Ammon's horn (tissue), 1 donor: ENCODE data around the gene LYPD6B.

Experiments
- DNase-seq: peaks from one replicate; pipeline ENCODE4 v3.0.0-alpha.2; 2016; ENCODE audit warnings: low spot score

The LYPD6B gene

DNA sequence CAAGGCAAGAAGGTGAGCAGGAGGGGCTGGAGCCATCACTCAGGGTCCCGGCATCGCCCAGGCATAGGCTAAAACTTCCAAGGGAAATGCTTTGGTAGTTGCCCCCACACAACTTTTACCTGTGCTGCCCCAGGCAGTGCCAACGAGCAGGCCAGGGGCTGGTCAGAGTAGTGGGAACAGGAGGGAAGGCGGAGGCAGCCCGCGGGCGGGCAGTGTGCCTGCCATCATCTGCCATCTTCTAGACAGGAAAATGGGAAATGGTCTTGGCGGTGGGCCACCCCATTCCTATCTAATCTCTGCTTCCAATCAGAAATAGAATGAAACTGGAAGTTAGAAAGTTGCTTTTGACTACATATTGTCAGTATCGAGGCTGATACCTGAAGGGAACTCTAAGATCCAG, 26.0 kb upstream of the LYPD6B start:
- no peak for DNase-seq

DNA sequence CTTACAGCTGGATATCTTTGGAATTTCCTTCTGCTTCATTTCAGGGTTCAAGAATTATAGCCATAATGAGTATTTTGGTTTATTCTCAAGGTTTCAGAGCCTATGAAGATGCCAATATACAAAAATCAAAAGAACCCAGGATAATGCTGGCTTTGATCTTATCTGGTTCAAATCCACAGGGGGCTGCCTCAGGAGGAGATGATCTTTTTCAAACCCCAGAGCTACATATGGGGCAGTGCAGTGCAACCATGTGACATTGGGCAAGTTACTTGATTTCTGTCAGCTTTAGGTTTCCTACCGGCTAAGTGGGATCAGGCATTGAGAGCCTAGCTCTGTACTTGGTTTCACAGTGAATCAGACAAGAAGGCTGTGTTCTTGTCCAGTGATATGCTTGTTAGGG, 23.0 kb upstream of the LYPD6B start:
- DNase-seq, result no peak

DNA sequence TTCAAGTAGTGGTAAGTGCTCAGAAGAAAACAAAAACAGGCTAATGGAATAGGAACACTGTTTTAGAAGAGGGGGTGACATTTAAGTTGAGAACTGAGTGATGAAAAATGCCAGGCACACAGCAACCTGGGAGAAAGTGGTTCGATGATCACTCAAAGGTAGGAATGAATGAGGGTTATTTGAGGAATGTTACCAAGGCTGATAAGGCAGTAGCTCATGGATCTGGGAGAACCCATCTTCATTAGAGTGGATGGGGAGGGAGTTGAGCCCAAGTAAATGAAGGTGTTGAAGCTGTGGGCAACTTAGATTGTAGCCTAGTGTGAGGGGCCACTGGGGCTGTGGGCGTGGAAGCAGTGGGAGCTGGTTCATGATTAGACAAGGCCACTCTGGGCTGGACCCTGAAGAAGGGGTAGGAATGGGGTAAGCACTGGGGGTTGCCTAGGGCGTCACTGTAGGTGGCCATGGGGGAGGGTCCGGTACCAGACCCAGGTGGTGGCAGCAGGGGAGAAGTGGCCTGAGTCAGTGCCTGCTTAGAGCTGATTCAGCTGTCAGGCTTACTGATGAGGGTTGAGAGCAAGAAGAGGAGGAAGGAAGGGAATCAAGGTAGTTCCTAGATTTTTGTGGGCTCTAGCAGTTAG, 22.5 kb upstream of the LYPD6B start:
- DNase-seq, result no peak

DNA sequence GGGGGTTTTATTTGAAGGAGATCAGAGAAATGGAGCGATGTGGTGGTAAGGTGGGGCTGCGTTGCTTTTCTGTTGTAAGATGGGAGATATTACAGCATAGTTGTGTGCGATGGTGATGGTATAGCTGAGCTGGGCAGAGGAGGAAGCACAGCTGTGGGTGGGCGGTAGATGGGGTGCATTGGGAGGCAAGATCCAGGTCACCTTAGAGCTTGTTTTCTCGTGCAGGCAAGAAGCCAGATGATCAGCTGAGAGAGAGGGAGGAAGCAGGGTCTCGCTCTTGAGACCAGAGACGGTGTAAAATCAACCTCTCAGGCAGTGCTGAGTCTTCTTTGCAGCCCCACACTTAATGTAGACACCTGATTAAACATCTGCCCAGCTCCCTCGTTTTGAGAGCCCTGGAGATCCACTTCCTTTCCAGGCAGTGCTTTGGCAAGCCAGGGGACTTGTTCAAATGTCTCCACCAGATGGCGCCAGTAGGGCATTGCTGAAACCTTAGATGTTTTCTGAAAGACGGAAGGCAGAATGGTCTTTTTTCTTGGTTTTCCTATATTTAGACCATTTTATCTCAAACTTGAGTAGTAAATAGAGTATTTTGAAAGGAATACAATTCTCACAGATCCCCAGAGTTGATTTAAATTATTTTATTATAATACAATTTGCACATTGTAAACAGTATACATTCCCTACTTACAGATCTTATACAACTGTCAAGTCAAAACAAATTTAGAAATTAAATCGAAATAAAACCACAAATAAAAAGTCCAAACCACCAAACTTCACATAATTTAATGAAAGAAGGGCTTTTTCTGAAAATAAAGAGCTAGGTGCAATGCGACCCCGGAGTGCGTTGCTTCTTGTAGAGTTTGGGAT, 21.1 kb upstream of the LYPD6B start:
- DNase-seq, result peak; percentile 89

DNA sequence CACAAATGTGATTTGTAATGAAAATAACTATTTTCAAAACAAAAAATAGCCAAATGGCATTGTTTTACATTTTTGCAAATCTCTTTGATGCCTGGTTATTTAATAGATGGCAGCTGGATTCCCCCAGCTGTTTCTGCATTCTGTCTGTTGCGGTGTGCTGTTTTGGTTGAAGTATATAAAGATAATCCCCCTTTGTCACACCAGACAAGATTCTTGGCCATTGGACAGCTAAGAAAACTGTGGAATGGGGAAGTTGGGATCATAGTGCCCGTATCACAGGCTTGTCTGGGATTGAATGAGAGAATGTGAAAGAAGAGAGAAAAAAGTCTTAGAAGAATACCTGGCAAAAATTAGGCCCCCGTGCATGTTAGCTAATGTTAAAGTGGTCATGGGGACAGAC, 19.5 kb upstream of the LYPD6B start:
- no peak for DNase-seq

DNA sequence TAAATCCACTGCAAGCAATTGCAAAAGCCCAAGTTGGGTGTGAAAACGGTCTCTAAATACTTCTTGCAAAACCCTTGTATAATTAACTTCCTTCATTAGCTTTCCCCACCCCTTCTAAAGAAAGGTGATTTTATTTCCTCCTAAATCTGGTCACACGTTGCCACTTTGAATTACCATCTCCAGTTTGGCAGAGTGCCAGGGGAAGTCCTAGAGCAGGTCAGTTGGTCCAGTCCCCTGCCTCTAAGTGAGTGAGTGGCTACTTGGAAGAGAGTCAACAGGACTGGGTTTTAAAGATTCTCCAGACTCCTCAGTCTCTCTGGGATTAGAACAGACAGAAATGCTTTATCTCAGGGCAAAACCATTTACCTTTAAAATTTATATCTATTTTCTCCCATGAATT, 18.7 kb upstream of the LYPD6B start:
- DNase-seq, result no peak

DNA sequence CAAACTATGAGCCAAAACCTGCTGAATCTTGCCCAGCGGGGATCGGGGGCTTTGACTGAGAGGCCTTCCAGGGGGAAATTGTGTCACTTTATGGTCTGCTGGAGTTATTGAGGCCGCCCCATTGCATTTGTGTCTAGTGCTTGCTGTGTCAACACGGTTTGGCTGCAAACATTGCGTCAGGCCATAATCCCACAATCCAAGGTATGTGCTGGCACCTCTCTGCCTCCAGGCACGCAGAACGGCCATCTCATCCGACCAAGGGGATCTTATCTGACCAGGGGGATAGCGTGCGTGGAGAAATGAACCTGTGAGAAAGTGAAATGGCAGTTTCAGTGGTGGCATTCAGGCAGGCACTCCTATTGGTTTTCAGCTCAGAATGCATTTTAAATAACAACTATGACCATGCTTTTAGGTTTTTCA, 18.1 kb upstream of the LYPD6B start:
- DNase-seq, result no peak

DNA sequence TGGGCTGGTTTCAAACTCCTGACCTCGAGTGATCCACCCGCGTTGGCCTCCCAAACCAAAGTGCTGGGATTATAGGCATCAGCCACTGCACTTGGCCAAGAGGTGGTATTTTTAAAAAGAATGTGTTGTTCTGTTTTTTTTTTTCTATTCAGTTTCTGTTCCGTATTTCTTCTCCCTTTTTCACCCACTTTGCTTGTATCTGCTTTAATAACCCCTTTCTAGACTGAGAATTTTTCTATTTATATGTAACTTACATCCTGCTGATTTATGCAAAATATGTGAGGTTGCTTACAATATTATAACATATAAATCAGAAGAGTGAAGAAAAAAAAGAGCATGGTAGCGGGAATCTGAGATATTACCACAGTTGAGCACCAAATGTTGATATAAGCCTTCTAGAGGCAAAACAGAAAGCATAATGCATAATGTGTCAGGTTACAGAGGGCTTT, 17.2 kb upstream of the LYPD6B start:
- no peak for DNase-seq

DNA sequence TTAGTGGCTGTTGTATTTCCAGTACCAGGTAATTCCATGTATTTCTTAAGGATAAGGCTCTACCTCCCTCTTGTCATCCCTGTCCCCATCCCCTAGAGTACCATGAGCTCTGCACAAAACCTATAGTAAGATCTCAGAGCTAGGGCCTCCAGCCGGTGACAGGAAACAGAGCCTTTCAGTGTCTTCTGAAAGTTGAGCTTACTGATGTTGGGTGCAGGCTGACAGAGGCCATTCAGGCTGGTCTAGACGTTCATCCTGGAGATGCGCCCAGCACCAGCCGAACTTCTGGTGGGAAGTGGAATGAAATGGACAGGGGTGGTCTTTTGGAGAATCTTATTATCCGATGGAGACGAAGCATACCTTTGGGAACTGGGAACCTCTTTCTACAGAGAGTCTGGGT, 16.7 kb upstream of the LYPD6B start:
- no peak for DNase-seq

DNA sequence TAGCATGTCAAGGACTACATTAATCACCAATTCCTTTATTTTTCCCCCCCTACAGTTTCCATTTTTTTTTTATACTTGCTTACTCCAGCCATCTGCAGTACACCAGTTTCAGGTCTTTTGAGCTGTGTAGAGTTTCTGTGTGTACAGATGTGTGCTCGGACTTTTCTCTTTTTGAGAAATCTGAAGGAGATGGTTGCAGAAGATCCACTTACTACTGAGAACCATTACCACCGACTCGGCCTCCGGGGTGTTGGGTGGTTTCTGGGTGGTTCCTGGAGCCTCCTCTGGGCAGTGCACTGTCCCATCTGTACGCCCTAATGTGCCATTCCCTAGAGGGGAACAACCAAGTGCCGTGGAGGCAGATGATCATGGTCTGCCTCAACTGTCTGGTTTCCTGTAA, 15.4 kb upstream of the LYPD6B start:
- no peak for DNase-seq

DNA sequence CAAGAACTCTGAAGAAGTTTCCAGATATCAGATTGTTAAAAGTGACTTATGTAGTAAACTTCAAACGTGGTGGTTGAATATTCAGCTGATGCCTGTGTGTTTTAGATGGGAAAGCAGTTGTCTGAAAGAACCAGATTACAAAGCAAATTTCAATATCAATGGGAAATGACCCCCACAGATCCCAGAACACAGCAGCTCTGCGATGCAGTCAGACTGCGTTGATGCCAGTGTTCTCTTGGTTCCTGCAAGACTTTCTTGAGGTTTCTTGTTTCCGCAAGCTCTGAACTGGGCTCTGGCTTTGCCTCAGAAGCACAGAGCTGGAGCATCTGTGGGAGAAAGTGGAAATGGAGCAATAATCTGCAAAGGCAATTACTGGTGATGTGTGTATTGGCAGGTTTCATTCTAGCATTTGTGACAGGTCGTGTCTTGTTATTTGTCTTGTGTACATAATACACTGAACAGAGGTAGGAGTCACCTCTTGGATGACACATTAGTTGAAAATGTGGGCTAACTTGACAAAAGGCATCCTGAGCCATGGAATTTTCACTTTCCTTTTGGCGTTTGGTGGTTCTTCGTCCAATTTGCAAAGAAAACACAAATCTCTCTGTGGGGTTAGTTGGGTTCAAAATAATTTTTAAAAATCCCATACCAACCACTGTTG, 10.8 kb upstream of the LYPD6B start:
- no peak for DNase-seq

DNA sequence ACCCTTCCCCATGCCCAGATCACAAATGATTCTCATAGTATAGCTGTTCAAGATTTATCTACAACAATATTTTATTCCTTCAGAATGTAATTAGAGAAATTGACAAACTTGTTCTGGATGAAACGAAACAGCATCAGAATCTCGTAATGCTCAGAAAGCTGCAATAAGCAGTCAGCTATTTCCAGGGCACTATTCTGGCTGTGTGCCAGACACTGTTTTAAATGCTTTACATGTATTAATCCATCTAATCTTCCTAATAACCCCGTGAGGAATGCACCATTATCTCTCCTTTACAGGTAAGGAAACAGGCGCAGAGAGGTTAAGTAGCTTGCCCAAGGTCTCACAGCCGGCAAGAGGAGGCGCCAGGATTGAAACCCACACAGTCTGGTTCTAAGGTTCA, 10.1 kb upstream of the LYPD6B start:
- DNase-seq, result no peak

DNA sequence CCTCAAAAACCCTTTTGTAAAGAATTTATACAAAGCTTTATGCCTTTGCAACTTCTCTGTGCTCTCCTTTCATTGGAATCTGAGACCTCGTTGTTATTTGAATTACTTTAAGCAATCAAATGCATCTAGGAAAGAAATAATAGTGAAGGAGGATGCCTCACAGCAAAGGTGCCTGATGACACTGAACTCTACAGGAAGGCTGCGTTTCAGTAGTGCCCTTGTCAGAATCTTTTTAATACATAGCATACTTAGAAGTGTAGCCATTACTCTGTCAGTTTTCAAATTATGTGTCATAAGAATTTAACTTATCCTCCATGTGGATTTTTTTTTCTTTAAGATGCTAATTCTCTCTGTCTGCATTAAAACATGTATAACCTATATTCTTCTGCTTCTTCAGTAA, 9.6 kb upstream of the LYPD6B start:
- no peak for DNase-seq

DNA sequence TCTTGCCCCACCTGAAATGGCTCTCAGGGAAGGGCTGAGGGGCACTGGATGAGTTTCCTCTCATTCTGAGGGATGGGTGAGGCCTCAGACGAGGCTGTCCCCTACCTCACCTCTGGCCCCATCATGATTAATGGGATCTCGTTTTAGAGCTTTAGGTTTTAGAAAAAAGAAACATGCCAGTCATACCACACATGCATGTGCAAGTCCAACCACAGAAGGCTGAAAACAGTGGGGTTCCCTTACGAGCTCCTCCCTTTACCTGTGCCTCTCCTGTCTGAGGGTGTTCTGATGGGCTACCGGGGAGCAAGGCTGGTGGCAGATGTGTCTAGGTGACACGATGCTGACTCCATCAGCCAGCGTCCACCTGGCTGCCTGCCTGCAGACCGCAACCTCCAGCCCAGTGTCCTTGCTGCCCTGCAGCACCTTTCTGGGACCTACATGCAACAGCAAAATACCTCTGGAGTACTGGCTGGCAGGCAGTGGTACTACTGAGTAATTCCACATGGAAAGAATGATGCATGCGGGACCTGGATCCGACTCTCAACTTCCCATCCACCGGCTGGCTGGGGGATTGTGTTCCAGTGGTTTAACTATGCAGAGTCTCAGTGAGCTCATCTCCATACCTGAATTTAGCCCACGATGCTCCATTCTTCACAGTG, 9.1 kb upstream of the LYPD6B start:
- DNase-seq, result no peak

DNA sequence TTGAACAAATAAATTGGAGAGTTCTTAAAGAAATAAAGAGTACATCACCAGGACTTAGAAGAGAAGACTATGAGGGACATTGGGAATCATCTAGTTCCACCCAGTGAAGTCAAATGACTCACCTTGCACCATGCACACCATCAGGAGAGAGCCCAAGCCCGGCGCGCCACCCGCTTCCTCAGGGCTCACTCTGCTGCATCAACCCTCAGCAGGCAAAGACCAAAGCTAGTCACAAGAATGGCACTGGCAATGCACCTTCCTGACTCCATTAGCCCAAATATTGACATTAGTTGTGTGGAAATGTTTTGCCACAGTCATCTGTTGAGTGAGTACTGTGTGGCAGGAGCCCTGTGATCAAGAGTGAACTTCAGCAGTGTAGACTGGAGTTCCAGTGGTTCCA, 7.1 kb upstream of the LYPD6B start:
- no peak for DNase-seq

DNA sequence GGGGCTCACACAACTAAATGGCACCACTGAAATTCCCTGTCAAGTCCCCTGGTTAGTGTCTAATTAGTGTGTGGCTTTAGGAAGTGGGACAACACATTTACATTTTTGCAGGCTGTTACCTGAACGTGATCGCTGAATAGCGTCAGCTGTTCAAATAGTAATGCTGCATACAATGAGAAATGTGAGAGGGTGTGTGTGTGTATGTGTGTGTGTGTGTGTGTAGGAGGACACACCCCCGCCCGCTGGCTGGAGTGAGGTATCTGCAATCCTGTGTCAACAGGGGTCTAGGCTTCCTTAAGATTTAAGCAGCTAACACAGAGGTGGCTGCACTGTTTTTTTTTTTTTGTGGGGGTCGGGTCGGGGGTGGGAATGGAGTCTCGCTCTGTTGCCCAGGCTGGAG, 4.8 kb upstream of the LYPD6B start:
- DNase-seq, result no peak

DNA sequence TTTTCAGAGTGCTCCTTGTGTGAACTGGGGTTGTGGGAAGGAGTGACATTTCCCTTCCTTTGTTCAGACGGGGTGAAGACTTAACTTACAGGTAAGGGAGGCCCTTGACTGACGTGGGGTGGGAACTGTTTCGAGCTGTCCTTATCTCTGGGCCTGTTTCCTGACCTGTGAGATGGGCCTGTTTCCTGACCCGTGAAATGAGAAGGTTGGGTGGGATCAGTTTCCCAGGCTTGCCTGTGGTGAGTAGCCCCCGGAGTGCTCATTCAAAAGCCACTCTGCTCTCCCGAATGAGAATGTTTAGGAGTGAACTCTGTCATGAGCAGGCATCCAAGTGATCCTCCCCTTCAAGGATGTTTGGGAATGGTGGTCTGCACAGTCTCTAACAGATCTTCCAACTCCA, 4.1 kb upstream of the LYPD6B start:
- no peak for DNase-seq

DNA sequence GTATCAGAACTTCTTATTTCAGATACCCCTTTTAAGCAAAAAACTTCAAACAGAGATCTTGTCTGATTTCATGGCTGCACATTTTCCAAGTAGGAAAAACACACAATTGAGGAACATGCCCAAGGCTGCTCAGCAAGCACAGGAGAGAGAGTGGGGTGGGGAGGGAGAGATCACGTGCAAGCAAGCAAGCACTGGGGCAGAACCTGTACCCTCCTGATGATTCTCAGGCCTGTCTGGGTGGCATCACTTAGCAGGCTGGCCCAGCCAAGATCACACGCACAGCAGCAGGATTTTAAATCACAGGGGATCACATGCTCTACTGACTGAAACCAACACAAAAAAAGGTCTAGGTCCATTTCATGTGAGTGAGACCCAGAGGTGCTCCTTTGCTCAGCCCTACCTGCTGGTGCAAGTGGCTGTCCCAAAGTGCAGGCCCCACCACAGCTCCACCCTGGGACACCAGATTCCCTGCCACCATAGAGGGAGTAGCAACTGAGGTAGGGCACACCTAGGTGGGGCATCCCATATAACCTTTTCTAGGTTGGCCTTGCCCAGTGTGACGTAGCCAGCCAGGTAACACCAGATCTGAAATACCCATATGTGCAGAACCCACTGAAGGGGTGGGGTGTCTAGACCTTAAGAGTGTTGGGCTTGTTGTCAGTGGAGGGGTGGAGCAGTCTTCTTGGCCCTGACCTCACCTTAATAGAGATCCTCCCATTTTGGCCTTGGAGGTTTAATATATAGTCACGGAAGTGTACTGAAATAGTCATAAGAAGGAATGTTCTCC, 1.8 kb upstream of the LYPD6B start:
- DNase-seq, result no peak

DNA sequence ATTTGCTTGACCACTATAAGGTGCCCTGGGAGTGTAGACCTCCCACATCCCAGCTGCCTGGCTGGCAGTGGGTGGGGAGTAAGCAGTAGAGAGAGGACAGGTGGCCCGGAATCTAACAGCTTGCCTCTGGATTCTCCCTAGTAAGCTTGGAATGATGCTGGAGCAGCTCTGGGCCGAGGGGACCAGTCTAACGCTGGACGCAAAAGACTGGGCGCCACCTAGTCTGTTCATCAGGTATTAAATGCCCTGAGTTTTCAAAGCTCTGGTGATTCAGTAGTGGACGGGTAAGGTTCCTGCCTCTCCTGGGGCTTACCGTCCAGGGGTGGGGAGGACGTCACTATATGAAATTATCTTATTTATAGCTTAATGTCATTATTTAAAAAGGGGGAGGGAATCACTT, 648 bp upstream of the LYPD6B start:
- no peak for DNase-seq

DNA sequence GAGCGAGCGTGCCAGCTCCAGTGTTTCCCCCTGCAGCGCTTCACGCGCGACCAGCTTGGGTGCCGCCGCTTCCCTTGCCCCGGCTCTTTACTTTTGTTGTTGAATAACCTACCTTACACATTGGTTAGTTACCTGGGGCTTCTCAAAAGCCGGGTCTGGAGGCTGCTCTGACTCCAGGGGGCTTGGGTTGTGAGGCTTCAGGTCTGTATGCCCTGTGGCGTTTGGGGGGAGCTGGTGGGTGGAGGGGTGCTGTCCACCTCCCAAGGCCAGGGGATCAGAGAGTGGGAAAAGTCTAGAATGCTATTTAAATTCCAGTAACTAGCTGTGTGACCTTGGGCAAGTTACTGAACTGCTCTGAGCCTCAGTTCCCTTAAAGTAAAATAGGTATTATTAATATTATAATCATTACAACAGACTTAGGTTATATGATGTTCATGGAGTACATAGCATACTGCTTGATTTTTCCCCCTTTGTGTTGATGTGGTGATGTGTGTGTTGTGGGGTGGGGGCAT, 770 bp downstream of the LYPD6B start:
- DNase-seq, result no peak

DNA sequence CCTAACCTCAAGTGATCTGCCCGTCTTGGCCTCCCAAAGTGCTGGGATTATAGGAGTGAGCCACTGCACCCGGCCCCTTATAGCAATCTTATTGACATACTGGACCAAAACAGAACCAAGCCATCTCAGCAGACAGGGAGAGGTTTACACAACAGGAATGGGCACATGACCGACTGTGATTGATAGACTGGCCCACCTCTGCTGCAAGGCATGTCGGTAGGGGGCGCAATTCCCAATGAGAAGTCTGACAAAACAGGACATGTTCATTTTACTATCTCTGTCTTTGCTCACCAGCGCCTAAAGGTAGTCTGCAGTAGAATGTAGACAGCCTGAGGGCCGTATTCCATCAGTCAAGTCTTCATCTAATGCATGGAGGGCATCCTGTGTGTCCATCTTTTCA, 2.0 kb downstream of the LYPD6B start:
- DNase-seq, result no peak

DNA sequence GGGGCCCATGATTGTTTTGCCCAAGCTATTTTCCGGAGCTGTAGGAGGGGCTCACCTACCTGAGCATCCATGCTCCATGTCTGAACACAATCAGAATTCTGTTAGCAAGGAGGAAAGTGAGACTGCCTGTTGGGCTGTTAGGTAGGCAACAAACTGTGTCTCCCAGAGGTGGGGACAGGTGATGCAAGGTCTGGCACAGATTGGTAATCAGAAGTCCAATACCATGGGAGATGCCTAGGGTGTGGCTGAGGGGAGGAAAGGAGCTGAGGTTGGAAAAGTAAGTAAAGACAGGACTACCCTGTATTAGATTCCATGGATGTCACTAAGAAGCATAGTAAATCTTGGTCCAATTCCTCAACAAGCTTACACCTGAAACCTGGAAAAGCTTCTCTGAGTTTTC, 3.0 kb downstream of the LYPD6B start:
- no peak for DNase-seq
